ENCODE measurements around the gene SERPINC1. TPM values are rescaled to one million over a fixed set of nuclear protein-coding genes. Genes with fewer than 3 reads are reported as not detected.
A peak's percentile ranks its signal among the peaks of the same experiment; 100 is the strongest.

SERPINC1 gene
- total RNA-seq, 6 experiments from 2014 or later, result 1,325 to 2,875 (median 2,199) TPM

- TF ChIP-seq POLR2A (IDR thresholded peaks at IDR 0.05), result no peak
- TF ChIP-seq, protein P1, sequence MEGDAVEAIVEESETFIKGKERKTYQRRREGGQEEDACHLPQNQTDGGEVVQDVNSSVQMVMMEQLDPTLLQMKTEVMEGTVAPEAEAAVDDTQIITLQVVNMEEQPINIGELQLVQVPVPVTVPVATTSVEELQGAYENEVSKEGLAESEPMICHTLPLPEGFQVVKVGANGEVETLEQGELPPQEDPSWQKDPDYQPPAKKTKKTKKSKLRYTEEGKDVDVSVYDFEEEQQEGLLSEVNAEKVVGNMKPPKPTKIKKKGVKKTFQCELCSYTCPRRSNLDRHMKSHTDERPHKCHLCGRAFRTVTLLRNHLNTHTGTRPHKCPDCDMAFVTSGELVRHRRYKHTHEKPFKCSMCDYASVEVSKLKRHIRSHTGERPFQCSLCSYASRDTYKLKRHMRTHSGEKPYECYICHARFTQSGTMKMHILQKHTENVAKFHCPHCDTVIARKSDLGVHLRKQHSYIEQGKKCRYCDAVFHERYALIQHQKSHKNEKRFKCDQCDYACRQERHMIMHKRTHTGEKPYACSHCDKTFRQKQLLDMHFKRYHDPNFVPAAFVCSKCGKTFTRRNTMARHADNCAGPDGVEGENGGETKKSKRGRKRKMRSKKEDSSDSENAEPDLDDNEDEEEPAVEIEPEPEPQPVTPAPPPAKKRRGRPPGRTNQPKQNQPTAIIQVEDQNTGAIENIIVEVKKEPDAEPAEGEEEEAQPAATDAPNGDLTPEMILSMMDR (IDR thresholded peaks at IDR 0.05), result no peak
- ATAC-seq, result no peak
- no peaks in the 10 kb centered on the region for H3K27me3 ChIP-seq
- peaks cover 12 to 42% (median 24%) of the 10 kb centered on the region in 4 donors for H3K36me3 ChIP-seq
- WGBS (ENCODE audit: insufficient coverage, low coverage, low lambda C conversion rate, missing lambda C conversion rate), result 43% methylated on average over 2 of the region's 2 CpGs
- intact Hi-C loops (cut with DNase I), result no loop called here
- peak overlapping the region; percentile 72 to 90 (median 79) for H3K4me3 ChIP-seq
- peak overlapping the region in 1 of 3 donors; percentile 69 for H3K27ac ChIP-seq
- H3K9me3 ChIP-seq, result no peaks in the 10 kb centered on the region
- DNase-seq, result no peak
- H3K4me1 ChIP-seq, result peaks cover 0 to 32% (median 12%) of the 10 kb centered on the region in 4 donors
Measured at GRCh38 chr1:173866413-173867115, 50.6 kb downstream of the SERPINC1 start.

- intact Hi-C loops (cut with DNase I), result no loop called here
- TF ChIP-seq POLR2A (IDR thresholded peaks at IDR 0.05), result no peak
- TF ChIP-seq, protein P1 (IDR thresholded peaks at IDR 0.05), result no peak
- no peak for ATAC-seq
- peaks cover 13 to 42% (median 24%) of the 10 kb centered on the region in 4 donors for H3K36me3 ChIP-seq
- H3K4me1 ChIP-seq, result peaks cover 0 to 32% (median 12%) of the 10 kb centered on the region in 4 donors
- H3K4me3 ChIP-seq, result no peak overlapping the region
- H3K27me3 ChIP-seq, result no peaks in the 10 kb centered on the region
- no peaks in the 10 kb centered on the region for H3K9me3 ChIP-seq
- no peak overlapping the region for H3K27ac ChIP-seq
- no peak for DNase-seq
- 41% methylated on average over 4 of the region's 4 CpGs for WGBS (ENCODE audit: insufficient coverage, low coverage, low lambda C conversion rate, missing lambda C conversion rate)
Measured at GRCh38 chr1:173865468-173866164, 51.5 kb downstream of the SERPINC1 start.

- DNase-seq (no peak), ATAC-seq (no peak)
- peaks cover 0 to 29% (median 9%) of the 10 kb centered on the region in 4 donors for H3K4me1 ChIP-seq
- H3K9me3 ChIP-seq, result no peaks in the 10 kb centered on the region
- H3K27me3 ChIP-seq, result no peaks in the 10 kb centered on the region
- TF ChIP-seq, protein P1 (IDR thresholded peaks at IDR 0.05), result no peak
- TF ChIP-seq POLR2A (IDR thresholded peaks at IDR 0.05), result no peak
- intact Hi-C loops (cut with DNase I), result no loop called here
- H3K4me3 ChIP-seq, result no peak overlapping the region
- 85% methylated on average over 5 of the region's 5 CpGs for WGBS (ENCODE audit: insufficient coverage, low coverage, low lambda C conversion rate, missing lambda C conversion rate)
- H3K27ac ChIP-seq, result no peak overlapping the region
- H3K36me3 ChIP-seq, result peaks cover 16 to 45% (median 24%) of the 10 kb centered on the region in 4 donors
Measured at GRCh38 chr1:173864179-173864867, 52.8 kb downstream of the SERPINC1 start.

DNA sequence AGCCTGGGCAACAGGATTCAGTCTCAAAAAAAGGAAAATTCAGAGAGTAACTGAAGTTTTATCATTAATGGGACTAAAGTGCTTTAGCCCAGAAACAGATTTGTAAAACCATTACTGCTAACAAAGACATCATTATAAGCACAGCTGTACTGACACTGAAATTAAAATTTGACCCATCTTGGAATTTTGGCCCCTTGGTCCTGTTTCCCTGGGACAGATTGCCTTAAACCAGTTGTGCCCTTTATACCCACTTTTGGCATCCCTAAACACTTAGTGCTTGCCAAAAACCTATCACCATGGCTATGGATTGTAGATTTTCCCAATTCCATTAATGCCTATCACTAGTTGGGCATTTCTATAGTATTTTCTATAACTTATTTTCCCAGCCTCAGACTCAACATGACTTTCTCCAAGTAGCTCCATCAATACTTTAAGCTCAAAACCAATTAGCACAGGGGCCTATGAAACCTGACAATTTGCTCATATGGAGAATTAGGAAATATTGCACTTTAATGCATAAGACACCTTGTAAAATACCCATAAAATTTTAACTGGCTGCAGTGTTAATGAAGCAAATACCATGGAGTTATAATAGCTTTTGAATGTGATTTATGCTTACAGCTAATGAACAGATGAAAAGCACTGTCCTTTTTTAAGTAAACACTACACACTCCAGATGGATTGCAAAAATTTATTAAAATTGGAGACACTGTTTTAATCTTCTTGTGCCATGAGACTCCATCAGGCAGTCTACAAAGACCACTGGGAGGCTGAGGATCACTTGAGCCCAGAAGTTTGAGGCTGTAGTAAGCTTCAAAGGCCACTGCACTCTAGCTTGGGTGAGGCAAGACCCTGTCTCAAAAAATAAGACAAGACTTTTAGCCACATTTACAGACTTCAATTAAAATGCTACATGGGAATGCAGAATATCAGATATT, 53.6 kb downstream of the SERPINC1 start:
- no peak overlapping the region for H3K4me3 ChIP-seq
- H3K36me3 ChIP-seq, result peaks cover 16 to 54% (median 24%) of the 10 kb centered on the region in 4 donors
- no peak overlapping the region for H3K27ac ChIP-seq
- ATAC-seq, result no peak
- no peaks in the 10 kb centered on the region for H3K9me3 ChIP-seq
- no peaks in the 10 kb centered on the region for H3K27me3 ChIP-seq
- no peak for DNase-seq
- intact Hi-C loops (cut with DNase I), result no loop called here
- H3K4me1 ChIP-seq, result peaks cover 0 to 23% (median 9%) of the 10 kb centered on the region in 4 donors
- TF ChIP-seq POLR2A (IDR thresholded peaks at IDR 0.05), result no peak
- TF ChIP-seq, protein P1 (IDR thresholded peaks at IDR 0.05), result no peak
